GM21825 (cell line): ENCODE results near the gene ATXN3.
"Not testable (repeated sequence)": the region's sequence is repeated elsewhere in the genome, so short reads cannot be mapped to it uniquely, and the experiment has no call there.

Experiments
- ATAC-seq: cut with Tn5 transposase; IDR thresholded peaks from one replicate; pipeline ENCODE4 v1.9.1; 2021; ENCODE audit warnings: mild to moderate bottlenecking, moderate library complexity; ENCODE audit not compliant: unreplicated experiment

ATXN3 gene

DNA sequence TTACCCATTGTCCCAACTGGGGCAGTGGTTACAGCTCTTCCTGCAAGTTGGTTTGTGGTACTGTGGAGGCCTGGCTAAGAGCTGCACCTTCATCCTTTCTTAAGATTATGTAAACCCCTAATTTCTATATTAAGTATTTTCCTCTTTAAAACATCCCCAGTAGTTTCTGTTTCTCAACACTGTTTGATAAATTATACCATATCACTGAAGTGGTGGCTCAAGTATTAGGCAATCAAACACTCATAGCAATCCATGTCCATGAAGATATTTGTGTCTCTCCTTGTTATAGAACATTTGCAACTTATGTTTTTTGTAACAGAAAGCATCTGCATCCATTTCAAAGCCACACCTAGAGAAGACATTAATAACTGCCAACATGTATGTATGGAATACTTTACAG lies 31.8 kb downstream of the ATXN3 start:
- no peak for ATAC-seq

DNA sequence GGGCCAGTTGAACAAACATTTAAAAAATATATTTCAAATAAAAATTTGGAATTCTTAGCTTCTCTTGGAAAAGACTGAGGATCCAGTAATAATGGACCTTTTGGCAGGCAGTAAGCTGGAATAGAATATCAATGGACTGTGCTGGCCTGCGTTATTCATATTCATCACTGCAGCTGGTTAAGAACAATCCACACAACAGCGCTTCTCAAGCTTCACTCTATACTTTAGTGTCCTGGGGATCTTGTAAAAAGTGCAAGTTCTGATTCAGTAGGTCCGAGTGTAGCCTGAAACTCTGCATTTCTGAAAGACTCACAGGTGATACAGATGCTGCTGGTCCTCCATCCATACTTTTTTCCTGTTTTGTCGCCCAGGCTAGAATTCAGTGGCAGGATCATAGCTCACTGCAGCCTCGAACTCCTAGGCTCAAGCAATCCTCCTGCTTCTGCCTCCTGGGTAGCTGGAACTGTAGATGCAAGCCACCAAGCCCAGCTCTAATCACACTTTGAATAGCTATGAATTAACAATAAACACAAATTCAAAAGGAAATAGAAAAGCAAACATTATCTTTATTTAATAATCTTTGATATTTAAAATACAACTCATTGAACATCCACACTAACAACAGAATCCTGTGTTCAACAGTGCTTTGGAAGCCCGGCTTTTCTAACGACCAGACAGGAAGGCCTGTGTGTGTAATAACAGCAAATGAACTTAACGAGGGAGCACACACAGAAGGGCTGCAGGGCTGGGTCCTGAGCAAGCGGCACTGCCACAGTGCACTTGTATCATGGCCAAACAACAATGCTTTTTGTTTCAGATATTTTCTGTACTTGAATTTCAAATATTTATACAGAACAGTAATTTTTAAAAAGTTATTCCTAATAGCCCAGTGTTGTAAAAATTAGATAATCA lies 48.1 kb downstream of the ATXN3 start:
- no peak for ATAC-seq

DNA sequence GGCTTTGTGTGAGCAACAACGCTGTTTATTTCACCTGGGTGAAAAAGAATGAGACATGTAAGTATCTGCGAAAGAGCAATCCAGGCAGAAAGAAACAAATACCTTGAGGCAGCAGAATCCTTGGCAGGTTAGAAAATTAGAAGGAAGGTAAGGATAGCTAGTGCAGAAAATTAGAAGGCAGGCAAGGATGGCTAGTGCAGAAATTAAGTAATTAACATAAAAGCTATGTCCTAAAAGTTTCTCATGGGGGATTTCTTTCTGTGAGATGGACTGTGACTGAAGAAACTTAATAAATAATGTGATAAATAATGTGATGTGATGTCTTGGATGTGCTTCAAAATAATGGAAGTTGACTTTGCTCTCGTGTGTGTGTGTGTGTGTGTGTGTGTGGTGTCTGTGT lies 56.6 kb downstream of the ATXN3 start:
- no peak for ATAC-seq

DNA sequence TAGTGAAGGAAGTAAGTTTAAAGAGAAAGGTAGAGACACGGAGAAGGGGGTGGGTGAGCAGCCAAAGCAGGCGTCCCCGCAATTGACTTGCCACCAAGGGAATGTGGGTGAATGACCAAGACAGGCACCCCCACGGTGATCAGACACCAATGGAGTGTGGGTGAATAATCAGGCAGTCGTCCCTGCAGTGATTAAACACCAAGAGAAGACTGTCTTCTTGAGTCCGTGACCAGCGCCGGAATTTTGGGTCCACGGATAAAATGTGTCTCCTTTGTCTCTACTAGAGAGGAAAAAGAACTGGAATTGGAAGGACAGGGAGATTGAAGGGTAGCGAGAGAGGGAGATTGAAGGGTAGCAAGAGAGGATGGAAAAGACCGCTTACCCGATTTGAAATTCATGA lies 57.2 kb downstream of the ATXN3 start:
- ATAC-seq = not testable (repeated sequence)

DNA sequence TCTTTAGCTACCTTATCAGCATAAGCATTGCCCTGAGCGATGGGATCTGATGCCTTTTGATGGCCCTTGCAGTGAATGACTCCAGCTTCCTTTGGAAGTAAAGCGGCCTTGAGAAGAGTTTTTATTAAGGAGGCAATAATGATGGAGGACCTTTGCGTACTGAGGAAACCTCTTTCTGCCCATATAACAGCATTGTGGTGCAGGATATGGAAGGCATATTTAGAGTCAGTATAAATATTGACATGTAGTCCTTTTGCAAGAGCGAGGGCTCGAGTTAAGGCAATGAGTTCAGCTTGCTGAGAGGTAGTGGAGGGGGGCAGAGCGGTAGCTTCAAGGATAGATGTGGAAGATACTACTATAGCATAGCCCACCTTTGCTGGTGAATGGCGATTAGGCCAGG lies 60.5 kb downstream of the ATXN3 start:
- not testable (repeated sequence) for ATAC-seq

DNA sequence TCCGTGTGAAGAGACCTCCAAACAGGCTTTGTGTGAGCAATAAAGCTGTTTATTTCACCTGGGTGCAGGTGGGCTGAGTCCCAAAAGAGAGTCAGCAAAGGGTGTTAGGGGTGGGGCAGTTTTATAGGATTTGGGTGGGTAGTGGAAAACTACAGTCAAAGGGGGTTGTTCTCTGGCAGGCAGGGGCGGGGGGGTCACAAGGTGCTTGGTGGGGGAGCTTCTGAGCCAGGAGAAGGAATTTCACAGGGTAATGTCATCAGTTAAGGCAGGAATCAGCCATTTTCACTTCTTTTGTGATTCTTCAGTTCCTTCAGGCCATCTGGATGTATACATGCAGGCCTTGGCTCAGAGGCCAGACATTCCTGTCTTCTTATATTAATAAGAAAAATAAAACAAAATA lies 64.6 kb downstream of the ATXN3 start:
- ATAC-seq = not testable (repeated sequence)

DNA sequence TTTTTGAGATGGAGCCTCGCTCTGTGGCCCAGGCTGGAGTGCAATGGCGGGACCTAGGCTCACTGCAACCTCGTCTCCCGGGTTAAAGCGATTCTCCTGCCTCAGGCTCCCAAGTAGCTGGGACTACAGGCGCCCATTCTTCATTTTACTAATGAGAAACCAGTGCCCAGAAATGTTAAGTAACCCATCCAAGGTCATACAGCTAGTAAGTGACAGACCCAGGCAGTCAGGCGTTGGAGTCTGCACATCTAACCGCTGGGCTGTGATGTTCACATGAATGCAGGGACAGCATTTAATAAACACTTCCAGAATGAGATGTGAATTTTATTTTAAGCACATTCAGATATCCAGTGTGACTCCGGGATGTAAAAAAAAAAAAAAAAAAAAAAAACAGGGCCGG lies 65.2 kb downstream of the ATXN3 start:
- no peak for ATAC-seq

DNA sequence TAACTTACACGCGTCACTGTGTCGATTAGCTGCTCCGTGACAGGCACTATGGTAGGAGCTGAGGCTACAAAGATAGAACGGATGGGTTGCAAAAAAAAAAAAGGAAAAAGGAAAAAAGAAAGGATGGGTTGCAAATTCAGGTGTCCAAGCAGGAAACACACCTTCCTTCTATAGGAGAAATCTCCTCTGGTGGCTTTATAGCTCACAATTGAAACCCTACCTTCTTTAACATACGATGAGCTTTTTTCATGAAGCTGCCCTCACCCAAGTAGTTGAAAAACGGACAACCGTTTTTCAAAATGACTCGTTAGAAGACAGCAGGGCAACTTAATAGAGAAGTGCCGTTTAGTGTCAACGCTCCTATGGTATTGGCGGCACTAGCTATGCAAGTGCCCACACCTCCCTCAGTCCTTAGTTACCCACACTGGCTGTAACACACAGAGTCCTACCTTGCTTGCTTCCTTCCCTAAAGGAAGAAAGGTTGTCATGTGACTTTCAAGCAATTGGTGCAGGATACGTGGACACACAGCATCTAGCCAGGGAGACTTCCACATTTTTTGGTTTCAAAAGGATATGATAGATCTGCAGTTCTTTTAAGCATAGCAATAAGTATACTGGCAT lies 65.8 kb downstream of the ATXN3 start:
- peak; percentile 24 for ATAC-seq

DNA sequence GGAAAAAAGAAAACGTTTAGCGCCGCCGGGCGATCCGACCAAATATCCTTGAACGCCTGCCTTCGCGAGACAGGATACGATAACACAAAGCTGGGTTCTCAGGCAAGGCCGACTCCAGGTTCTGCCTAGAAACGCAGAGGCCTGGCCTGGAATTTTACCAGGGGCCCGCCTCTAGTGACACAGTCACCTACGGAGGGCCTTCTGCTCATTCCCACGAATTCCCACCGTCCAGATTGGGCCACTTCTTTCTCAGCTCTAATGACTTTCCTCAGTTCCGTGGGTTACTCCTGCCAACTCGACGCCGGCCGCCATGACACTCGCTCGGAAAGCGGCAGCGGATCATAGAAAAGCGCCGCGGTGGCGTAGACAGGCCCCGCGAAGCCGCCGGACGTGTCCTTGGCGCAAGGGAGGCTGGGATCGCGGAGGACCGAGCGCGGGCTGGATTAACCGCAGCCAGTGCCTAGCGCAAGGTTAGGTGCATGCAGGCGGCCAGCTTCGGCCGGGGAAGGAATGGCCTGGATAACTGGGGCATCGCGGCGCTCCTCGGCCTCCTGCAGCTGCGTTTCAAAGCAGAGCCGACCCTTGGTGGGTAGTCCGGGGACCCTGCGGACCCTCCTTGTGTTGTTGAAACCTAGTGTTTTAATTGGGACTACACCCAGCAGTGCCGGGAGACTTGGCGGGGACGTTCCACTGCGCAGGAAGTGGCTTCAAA lies 66.5 kb downstream of the ATXN3 start, which contains the start of gene TRIP11:
TRIP11 (minus strand) TSS at position 341 of the 712 bp plus-strand sequence. CDS start 374 bp downstream, outside the sequence.
- peak; percentile 98 for ATAC-seq

DNA sequence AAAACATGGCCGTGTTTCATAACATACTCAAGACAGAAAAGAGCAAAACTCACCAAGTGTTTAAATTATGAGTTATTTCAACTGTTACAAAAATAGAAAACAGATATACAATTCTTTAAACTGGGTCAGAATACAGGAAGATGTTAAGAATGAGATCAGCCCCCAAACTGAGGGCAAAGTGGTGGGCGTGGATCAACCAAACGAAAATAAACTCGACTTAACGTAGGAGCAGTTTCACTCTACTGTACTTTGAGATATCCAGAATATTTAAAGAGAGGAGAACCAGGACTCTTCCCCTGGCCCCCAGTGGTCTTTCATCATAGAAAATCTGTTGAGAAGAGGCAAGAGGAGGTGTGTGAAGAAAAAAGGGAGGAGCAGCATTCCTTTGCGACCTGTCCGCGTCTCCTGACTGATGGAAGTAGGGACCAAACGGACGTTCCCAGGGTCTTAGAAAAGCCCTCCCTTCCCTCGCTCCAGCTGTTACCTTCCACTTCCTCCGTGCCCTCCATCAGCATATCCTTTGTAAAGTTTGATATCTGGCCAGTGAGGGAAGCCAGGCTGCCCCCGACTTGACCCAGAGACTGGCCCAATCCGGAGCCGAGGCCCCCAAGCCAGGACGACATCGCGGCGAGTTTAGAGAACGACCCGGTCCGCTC lies 67.2 kb downstream of the ATXN3 start:
- ATAC-seq = peak; percentile 11

DNA sequence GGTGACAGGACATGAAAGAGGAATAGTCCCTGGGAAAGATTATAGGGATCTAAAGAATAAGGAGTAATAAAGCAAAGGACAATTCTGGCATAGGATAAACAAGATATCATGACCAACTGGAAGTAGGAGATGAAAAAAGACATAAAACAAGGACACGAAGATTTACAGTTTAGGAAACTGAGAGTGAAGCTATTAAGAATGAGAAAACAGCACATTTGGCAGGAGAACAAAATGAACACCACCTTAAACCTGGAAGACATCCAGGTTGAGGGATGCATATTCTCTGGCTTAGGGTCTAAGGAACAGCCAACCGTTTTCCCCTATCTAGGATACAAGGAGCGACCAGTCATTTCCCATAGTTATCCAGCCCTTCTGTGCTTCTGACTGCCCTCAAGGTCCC lies 68.4 kb downstream of the ATXN3 start:
- no peak for ATAC-seq

DNA sequence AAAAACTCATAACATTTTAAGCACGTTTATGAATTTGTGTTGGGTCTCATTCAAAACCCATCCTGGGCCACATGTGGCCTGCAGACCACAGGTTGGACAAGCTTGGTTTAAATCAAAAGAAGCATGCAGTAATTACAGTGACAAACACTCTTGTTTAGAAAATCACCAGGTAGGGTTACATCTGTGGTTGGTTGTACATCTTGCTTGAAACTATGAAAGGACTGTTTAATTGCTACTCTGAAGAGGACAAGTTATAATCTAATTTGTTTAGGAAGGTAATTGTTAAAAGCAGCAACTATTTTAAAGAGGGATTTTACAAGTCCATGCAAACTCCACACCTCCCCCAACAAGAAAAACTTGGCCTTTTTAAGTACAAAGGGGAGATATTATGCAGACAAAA lies 70.5 kb downstream of the ATXN3 start:
- no peak for ATAC-seq

DNA sequence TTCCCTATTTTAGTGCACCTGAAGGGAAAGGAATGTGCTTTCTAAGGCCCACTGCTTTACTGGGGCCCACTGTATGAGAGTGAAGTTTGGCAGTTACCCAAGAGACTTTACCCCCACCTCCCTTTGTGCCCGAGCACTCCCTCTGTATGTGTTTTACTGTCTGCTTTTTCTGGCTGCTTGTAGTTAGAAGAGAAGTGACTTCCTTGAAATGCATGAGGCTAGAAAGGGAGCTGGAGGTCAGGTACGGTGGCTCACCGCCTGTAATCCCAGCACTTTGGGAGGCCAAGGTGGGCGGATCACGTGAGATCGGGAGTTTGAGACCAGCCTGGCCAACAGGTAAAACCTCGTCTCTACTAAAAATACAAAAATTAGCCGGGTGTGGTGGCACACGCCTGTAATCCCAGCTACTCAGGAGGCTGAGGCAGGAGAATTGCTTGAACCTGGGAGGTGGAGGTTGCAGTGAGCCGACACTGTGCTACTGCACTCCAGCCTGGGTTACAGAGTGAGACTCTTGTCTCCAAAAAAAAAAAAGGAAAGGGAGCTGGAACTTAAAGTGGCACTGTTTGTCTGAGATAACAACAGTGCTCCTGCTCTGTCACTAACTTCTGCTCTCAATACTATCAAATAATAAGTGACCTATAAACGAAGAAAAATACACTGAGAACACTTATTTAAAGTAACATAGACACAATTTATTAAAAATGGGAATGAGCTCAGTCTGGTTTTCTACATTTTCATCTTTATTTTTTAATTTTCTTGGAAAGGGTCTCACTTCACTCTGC lies 72.3 kb downstream of the ATXN3 start:
- no peak for ATAC-seq

DNA sequence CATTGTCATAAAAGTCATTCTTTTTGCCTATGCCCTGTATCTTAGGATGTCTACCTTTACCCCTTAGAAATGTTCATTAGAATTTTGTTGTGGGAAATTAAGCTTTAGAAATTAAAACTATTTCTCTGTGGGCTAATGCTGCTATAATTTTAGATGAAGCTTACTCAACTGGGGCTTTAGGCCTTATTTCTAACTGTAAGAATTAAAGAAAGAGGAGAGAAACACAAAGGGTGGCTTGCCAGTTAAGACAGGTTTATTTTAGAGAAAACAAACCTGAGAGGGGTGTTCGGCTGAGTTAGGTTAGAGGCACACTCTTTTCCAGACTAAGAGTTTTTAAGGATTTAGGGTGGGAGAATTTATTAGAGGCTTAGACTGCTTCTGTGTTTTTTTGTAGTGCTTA lies 72.9 kb downstream of the ATXN3 start:
- no peak for ATAC-seq

DNA sequence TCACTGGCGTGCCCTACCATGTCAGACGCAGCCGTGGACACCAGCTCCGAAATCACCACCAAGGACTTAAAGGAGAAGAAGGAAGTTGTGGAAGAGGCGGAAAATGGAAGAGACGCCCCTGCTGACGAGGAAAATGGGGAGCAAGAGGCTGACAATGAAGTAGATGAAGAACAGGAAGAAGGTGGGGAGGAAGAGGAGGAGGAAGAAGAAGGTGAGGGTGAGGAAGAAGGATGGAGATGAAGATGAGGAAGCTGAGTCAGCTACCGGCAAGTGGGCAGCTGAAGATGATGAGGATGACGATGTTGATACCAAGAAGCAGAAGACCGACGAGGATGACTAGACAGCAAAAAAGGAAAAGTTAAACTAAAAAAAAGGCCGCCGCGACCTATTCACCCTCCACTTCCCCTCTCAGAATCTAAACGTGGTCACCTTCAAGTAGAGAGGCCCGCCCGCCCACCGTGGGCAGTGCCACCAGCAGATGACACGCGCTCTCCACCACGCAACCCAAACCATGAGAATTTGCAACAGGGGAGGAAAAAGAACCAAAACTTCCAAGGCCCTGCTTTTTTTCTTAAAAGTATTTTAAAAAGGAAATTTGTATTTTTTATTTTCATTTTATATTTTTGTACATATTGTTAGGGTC lies 79.7 kb downstream of the ATXN3 start:
- no peak for ATAC-seq

DNA sequence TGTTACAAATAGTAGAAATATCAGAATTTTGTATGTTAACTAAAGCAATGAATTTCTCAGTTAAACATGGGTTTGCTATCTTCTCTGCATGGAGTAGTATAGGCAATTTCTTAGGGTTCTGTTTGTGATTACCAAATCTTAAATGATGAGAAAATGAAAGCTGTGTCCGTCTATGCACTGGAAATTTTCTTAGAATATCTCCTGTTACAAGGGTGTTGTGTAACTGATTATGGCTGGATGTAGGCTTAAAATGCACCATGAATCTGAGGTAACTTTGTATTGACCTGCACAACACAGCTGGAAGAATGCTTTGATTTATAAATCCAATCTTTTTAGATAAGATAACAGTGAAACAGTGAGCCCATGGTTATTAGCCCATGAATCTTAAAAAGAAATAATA lies 84.3 kb downstream of the ATXN3 start:
- no peak for ATAC-seq

DNA sequence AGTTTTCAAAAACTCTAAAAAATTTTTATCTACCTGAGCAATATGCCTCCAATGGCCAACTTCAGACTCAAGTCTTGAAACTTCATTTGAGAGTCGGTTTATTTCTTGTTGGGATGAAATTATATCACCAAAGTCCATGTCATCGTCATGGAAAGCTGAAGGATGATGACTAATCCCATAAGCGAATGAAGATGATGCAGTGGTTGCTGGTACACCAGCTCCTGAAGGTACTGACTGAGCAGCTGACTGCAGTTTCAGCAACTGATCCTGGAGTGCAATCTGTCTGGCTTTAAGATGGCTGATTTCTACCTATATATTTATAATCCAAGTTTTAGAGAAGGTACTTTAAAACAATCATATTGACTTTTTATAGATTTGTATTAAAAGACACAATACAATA lies 84.9 kb downstream of the ATXN3 start:
- no peak for ATAC-seq

DNA sequence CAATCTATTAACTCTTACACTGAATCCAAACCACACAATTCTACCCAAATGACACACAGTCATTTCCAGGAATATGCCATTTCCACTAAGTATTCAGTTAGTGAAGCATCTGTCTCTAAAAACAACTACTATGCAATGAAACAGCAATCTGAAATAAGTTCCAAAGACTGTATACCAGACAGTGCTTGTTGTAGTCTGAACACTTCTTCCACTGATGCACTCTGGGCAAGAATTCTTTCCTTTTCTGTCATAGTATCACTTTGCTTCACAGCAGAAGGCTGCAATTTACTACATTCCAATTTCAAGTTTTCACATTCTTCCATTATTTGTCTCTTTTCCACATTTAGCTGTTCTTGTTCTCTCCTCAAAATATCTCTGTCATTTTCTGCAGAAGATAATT lies 92.3 kb downstream of the ATXN3 start:
- ATAC-seq = no peak

DNA sequence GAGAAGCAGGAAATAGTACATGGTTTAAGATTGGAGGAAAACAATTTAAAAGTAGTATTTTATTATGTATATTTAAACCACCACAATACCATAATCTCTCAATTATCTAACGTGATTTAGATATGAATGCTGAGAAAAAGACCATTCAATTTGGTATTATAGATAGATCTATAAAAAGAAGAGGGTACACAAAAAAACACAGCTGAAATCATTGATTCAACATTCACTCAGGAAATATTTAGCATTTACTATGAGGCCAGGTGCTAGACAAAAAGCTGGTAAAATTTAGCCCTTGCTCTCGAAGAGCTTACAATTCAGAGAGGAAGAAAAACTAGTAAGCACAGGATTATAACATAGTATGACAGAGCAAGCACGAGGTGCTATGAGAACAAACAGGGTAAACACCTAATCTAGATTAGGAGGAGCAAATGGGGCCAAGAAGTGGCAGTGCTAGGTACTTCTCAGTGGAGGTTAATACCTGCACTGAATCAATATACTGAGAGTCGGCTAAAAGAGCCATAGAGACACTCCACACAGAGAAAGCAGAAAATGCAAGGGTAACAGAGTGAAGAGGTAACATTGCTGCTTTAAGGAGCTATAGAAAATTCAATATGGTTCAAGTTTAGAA lies 94.1 kb downstream of the ATXN3 start:
- ATAC-seq = no peak
